ENCODE results near the gene UBE2D1.

UBE2D1 gene

DNA sequence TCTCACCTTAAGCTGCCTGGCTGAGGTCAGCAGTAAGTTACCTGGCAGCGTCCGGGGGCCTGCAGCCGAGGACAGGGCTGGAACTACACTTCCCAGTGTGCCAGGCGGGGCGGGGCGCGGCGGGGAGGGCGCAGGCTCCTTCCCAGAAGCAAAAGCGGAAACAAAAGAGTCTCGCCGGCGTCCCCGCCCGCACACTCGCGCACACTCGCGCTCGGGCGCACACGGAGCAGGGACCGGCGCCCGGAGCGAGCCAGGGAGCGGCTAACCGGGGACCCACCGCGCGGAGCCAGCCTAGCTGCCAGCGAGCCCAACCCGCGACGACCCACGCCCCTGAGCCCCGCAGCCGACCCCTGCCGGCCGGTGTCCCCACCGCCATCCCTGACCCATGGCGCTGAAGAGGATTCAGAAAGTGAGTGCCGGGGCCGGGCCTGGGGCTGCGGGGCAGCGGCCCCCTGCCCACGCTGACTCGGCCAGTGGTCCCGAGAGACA is at the start of gene UBE2D1:
Gene UBE2D1 (plus strand): TSS at position 190 of the 489 bp plus-strand sequence. CDS start 196 bp downstream, at position 386.
- DNase-seq (ENCODE audit: insufficient read length, low spot score) (peak; percentile 84), FAIRE-seq (peak; percentile 75)
- peak; percentile 99 for TF ChIP-seq POLR2A (IDR thresholded peaks at IDR 0.05; ENCODE audit: low read depth, low read length)

GRCh38 chr10:58291538-58292174 is 43.1 kb upstream of the UBE2D1 start:
- FAIRE-seq (peak; percentile 99), DNase-seq (ENCODE audit: insufficient read length, low spot score) (no peak)
- TF ChIP-seq POLR2A (IDR thresholded peaks at IDR 0.05; ENCODE audit: low read depth, low read length), result no peak

- FAIRE-seq, result peak; percentile 15
- TF ChIP-seq POLR2A (IDR thresholded peaks at IDR 0.05; ENCODE audit: low read depth, low read length), result no peak
These were observed 40.8 kb upstream of the UBE2D1 start for GRCh38 chr10:58293989-58294388.

DNA sequence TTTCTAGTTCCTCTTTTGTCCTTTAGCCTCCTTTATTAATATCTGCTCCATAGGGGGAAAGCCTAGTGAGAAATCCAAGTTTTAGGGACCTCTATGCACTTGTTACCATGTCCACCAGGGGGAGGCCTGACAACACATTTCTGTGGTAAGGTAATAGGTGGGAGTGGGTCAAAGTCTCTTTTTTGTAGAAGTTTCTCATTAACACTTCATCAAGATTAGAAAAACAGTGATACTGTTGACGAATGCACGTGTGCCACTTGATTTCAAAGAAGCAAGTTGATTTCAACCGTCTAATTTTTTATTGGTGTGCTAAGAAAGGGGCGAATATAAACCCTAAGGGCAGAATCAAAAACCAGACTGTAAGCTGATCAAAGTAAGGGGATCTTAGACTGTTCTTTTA is 35.2 kb upstream of the UBE2D1 start:
- DNase-seq (ENCODE audit: insufficient read length, low spot score), result peak; percentile 28
- peak; percentile 94 for FAIRE-seq
- TF ChIP-seq POLR2A (IDR thresholded peaks at IDR 0.05; ENCODE audit: low read depth, low read length), result no peak

More at GRCh38 chr10:58293989-58294388, 40.8 kb upstream of the UBE2D1 start:
- no peak for DNase-seq (ENCODE audit: insufficient read length, low spot score)

- FAIRE-seq (no peak), DNase-seq (ENCODE audit: insufficient read length, low spot score) (no peak)
- no peak for TF ChIP-seq POLR2A (IDR thresholded peaks at IDR 0.05; ENCODE audit: low read depth, low read length)
These were observed 34.1 kb upstream of the UBE2D1 start for GRCh38 chr10:58300676-58301075.

- no peak for TF ChIP-seq POLR2A (IDR thresholded peaks at IDR 0.05; ENCODE audit: low read depth, low read length)
- DNase-seq (ENCODE audit: insufficient read length, low spot score) (no peak), FAIRE-seq (no peak)
These were observed 32.6 kb upstream of the UBE2D1 start for GRCh38 chr10:58302254-58302653.

DNA sequence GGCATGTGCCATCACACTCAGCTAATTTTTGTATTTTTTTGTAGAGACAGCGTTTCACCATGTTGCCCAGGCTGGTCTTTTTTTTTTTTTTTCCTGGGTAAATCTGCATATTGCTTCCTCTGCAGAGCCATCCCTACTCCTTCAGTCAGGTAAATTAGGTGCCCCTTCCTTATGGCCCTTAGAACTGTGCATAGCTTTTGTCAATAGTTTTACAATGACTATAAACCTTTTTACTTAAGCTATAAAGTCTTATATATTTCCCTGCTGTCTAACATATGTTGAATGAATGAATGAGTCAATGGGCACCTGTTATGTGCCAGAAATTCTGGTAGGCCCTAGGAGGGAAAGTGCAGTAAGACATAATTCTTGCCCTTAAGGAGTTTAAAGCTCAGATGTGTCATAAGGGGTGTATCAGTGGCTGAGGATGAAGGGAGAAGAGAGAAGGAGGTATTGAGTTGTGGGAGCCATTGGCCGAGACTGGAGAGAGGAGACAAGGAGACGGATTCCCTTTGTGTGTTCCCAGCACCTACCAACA is 30.6 kb upstream of the UBE2D1 start:
- TF ChIP-seq POLR2A (IDR thresholded peaks at IDR 0.05; ENCODE audit: low read depth, low read length), result no peak
- DNase-seq (ENCODE audit: insufficient read length, low spot score) (no peak), FAIRE-seq (no peak)

- FAIRE-seq, result no peak
- no peak for TF ChIP-seq POLR2A (IDR thresholded peaks at IDR 0.05; ENCODE audit: low read depth, low read length)
- DNase-seq (ENCODE audit: insufficient read length, low spot score), result no peak
These were observed 29.0 kb upstream of the UBE2D1 start for GRCh38 chr10:58305821-58306220.

DNA sequence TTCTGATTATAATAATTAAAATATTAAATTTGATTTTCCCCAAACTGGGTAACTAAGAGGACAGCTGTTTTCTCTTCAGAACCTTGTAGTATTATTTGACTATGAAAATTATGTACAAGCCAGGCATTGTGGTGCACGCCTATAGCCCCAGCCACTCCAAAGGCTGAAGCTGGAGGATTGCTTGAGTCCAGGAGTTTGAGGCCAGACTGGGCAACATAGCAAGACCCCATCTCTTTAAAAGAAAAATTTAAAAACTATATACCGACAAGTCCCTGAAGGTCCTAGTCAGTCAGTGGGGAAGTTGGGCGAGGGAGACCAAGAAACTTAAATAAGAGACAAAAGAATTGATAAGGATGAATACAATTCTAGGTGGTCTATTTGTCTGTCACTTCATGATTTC is 27.1 kb upstream of the UBE2D1 start:
- no peak for TF ChIP-seq POLR2A (IDR thresholded peaks at IDR 0.05; ENCODE audit: low read depth, low read length)
- FAIRE-seq (no peak), DNase-seq (ENCODE audit: insufficient read length, low spot score) (no peak)

- no peak for DNase-seq (ENCODE audit: insufficient read length, low spot score)
- no peak for TF ChIP-seq POLR2A (IDR thresholded peaks at IDR 0.05; ENCODE audit: low read depth, low read length)
- FAIRE-seq, result no peak
These were observed 23.8 kb upstream of the UBE2D1 start for GRCh38 chr10:58311026-58311425.

DNA sequence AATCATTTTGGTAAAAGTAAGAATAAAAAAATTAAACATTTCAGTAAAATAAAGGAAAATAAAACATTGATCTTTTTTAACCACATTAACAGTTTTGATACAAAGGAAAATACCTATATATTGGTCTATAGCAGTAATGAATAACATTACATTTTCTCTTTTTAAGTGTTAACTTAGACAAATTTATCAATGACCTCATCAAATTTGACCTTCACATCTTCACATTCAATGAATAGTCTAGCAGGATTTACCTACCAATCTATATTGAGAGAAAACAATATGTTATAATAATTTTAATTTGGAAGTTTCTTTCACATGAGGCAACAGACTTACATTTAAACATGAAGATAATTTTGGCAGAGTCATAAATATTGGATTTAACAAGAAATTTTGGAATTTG is 17.9 kb upstream of the UBE2D1 start:
- DNase-seq (ENCODE audit: insufficient read length, low spot score) (no peak), FAIRE-seq (no peak)
- TF ChIP-seq POLR2A (IDR thresholded peaks at IDR 0.05; ENCODE audit: low read depth, low read length), result no peak

- no peak for DNase-seq (ENCODE audit: insufficient read length, low spot score)
- FAIRE-seq, result peak; percentile 27
- no peak for TF ChIP-seq POLR2A (IDR thresholded peaks at IDR 0.05; ENCODE audit: low read depth, low read length)
These were observed 16.5 kb upstream of the UBE2D1 start for GRCh38 chr10:58318346-58318745.

DNA sequence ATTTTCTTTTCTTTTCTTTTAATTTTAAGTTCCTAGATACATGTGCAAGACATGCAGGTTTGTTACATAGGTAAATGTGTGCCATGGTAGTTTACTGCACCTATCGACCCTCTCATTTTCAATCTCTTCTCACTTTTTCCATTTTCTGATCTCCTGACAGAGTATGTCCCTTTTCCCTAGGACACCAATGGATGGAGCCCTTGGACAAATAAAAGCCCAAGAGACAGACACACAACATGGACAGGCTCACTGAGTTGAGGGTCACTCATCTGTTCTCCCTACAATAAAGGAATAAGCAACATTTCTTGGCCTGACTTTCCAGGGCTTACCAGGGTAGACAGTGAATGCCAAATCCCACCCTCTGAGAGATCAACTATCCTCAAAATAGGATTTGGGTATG is 15.2 kb upstream of the UBE2D1 start:
- DNase-seq (ENCODE audit: insufficient read length, low spot score), result no peak
- FAIRE-seq, result no peak
- no peak for TF ChIP-seq POLR2A (IDR thresholded peaks at IDR 0.05; ENCODE audit: low read depth, low read length)

DNA sequence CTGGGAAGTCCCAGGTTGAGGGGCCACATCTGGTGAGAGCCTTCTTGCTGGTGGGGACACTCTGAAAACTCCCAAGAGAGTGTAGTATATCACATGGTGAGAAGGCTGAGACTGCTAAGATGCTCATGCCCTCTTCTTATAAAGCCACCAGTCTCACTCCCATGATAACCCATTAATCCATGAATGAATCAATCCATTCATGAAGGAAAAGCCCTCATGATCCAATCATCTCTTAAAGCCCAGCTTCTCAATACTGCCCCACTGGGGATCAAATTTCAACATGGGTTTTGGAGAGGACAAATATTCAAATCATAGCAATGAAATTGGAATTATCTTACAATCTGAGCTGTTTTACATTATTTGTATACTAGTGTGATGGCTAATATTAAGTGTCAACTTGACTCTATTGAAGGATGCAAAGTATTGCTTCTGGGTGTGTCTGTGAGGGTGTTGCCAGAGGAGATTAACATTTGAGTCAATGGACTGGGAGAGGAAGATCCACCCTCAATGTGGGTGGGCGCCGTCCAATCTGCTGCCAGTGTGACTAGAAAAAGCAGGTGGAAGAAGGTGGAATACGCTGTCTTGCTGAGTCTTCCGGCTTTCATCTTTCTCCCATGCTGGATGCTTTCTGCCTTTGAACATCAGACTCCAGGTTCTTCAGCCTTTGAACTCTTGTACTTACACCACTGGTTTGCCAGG is 14.3 kb upstream of the UBE2D1 start:
- no peak for TF ChIP-seq POLR2A (IDR thresholded peaks at IDR 0.05; ENCODE audit: low read depth, low read length)
- DNase-seq (ENCODE audit: insufficient read length, low spot score) (no peak), FAIRE-seq (peak; percentile 61)
